ENCODE results near the gene SULT2B1.
A peak's percentile ranks its signal among the peaks of the same experiment; 100 is the strongest.

The SULT2B1 gene

GRCh38 chr19:48635263-48635965 lies 83.4 kb downstream of the SULT2B1 start:
- no peaks in the 10 kb centered on the region for H3K27me3 Mint-ChIP-seq
- H3K36me3 Mint-ChIP-seq, result no peaks in the 10 kb centered on the region
- H3K9me3 Mint-ChIP-seq (ENCODE audit: low read depth), result no peaks in the 10 kb centered on the region
- peak overlapping the region; percentile 87 for H3K27ac Mint-ChIP-seq
- peak overlapping the region; percentile 97 for H3K4me3 Mint-ChIP-seq
- peaks cover 59% of the 10 kb centered on the region for H3K4me1 Mint-ChIP-seq (ENCODE audit: low read depth)

GRCh38 chr19:48635966-48636858 lies 84.2 kb downstream of the SULT2B1 start:
- Mint-ChIP-seq H3K4me1 (ENCODE audit: low read depth) (peaks cover 60% of the 10 kb centered on the region), H3K4me3 (peak overlapping the region; percentile 97), H3K27me3 (no peaks in the 10 kb centered on the region), H3K27ac (peak overlapping the region; percentile 90), H3K9me3 (ENCODE audit: low read depth) (no peaks in the 10 kb centered on the region), H3K36me3 (no peaks in the 10 kb centered on the region)

GRCh38 chr19:48636859-48637448 lies 85.0 kb downstream of the SULT2B1 start, which contains the start of gene DBP:
Gene DBP, minus strand, starts transcription at chr19:48637379. Its CDS starts 385 bp downstream, at chr19:48636994.
- Mint-ChIP-seq H3K4me3 (peak within 1 kb of the TSS; percentile 97), H3K36me3 (no peaks in the 10 kb centered on the region), H3K9me3 (ENCODE audit: low read depth) (no peaks in the 10 kb centered on the region), H3K4me1 (ENCODE audit: low read depth) (peaks cover 56% of the 10 kb centered on the region), H3K27me3 (no peaks in the 10 kb centered on the region), H3K27ac (peak within 1 kb of the TSS; percentile 99)

GRCh38 chr19:48637449-48637947 lies 85.5 kb downstream of the SULT2B1 start:
- no peaks in the 10 kb centered on the region for H3K36me3 Mint-ChIP-seq

GRCh38 chr19:48637948-48638830 lies 86.2 kb downstream of the SULT2B1 start:
- Mint-ChIP-seq H3K27ac (peak overlapping the region; percentile 99), H3K36me3 (no peaks in the 10 kb centered on the region), H3K4me3 (peak overlapping the region; percentile 97), H3K27me3 (no peaks in the 10 kb centered on the region), H3K4me1 (ENCODE audit: low read depth) (peaks cover 47% of the 10 kb centered on the region), H3K9me3 (ENCODE audit: low read depth) (no peaks in the 10 kb centered on the region)

More at GRCh38 chr19:48637449-48637947, 85.5 kb downstream of the SULT2B1 start:
- peak overlapping the region; percentile 97 for H3K4me3 Mint-ChIP-seq
- H3K27ac Mint-ChIP-seq, result peak overlapping the region; percentile 99
- peaks cover 53% of the 10 kb centered on the region for H3K4me1 Mint-ChIP-seq (ENCODE audit: low read depth)
- no peaks in the 10 kb centered on the region for H3K27me3 Mint-ChIP-seq
- no peaks in the 10 kb centered on the region for H3K9me3 Mint-ChIP-seq (ENCODE audit: low read depth)

GRCh38 chr19:48638831-48639381 lies 86.9 kb downstream of the SULT2B1 start:
- H3K9me3 Mint-ChIP-seq (ENCODE audit: low read depth), result no peaks in the 10 kb centered on the region
- no peaks in the 10 kb centered on the region for H3K36me3 Mint-ChIP-seq
- H3K27ac Mint-ChIP-seq, result peak overlapping the region; percentile 99
- H3K27me3 Mint-ChIP-seq, result no peaks in the 10 kb centered on the region
- peaks cover 41% of the 10 kb centered on the region for H3K4me1 Mint-ChIP-seq (ENCODE audit: low read depth)
- H3K4me3 Mint-ChIP-seq, result peak overlapping the region; percentile 97

GRCh38 chr19:48639483-48640375 lies 87.8 kb downstream of the SULT2B1 start:
- peak overlapping the region; percentile 13 for H3K4me3 Mint-ChIP-seq
- H3K27ac Mint-ChIP-seq, result peak overlapping the region; percentile 50
- H3K9me3 Mint-ChIP-seq (ENCODE audit: low read depth), result no peaks in the 10 kb centered on the region
- H3K4me1 Mint-ChIP-seq (ENCODE audit: low read depth), result peaks cover 37% of the 10 kb centered on the region
- no peaks in the 10 kb centered on the region for H3K27me3 Mint-ChIP-seq
- no peaks in the 10 kb centered on the region for H3K36me3 Mint-ChIP-seq

- no peak overlapping the region for H3K4me3 Mint-ChIP-seq
- H3K36me3 Mint-ChIP-seq, result no peaks in the 10 kb centered on the region
- H3K4me1 Mint-ChIP-seq (ENCODE audit: low read depth), result peaks cover 39% of the 10 kb centered on the region
- H3K27me3 Mint-ChIP-seq, result no peaks in the 10 kb centered on the region
- peak overlapping the region; percentile 58 for H3K27ac Mint-ChIP-seq
- H3K9me3 Mint-ChIP-seq (ENCODE audit: low read depth), result no peaks in the 10 kb centered on the region
Measured at GRCh38 chr19:48641850-48642249, 89.9 kb downstream of the SULT2B1 start.

- no peak overlapping the region for H3K4me3 Mint-ChIP-seq
- H3K27ac Mint-ChIP-seq, result peak overlapping the region; percentile 61
- H3K27me3 Mint-ChIP-seq, result no peaks in the 10 kb centered on the region
- peaks cover 40% of the 10 kb centered on the region for H3K4me1 Mint-ChIP-seq (ENCODE audit: low read depth)
- H3K36me3 Mint-ChIP-seq, result no peaks in the 10 kb centered on the region
- no peaks in the 10 kb centered on the region for H3K9me3 Mint-ChIP-seq (ENCODE audit: low read depth)
Measured at GRCh38 chr19:48642862-48643261, 90.9 kb downstream of the SULT2B1 start.

GRCh38 chr19:48644355-48644754 lies 92.4 kb downstream of the SULT2B1 start:
- Mint-ChIP-seq H3K4me3 (peak overlapping the region; percentile 20), H3K4me1 (ENCODE audit: low read depth) (peaks cover 35% of the 10 kb centered on the region), H3K27ac (no peak overlapping the region)

GRCh38 chr19:48644839-48645619 lies 93.1 kb downstream of the SULT2B1 start:
- Mint-ChIP-seq H3K4me1 (ENCODE audit: low read depth) (peaks cover 35% of the 10 kb centered on the region), H3K9me3 (ENCODE audit: low read depth) (no peaks in the 10 kb centered on the region), H3K36me3 (no peaks in the 10 kb centered on the region), H3K27me3 (no peaks in the 10 kb centered on the region), H3K4me3 (peak overlapping the region; percentile 93), H3K27ac (peak overlapping the region; percentile 58)

More at GRCh38 chr19:48644355-48644754, 92.4 kb downstream of the SULT2B1 start:
- Mint-ChIP-seq H3K9me3 (ENCODE audit: low read depth) (no peaks in the 10 kb centered on the region), H3K36me3 (no peaks in the 10 kb centered on the region), H3K27me3 (no peaks in the 10 kb centered on the region)

- Mint-ChIP-seq H3K27me3 (no peaks in the 10 kb centered on the region), H3K36me3 (no peaks in the 10 kb centered on the region), H3K27ac (peak overlapping the region; percentile 90), H3K4me3 (peak overlapping the region; percentile 93), H3K4me1 (ENCODE audit: low read depth) (peaks cover 34% of the 10 kb centered on the region), H3K9me3 (ENCODE audit: low read depth) (no peaks in the 10 kb centered on the region)
Measured at GRCh38 chr19:48645620-48646000, 93.6 kb downstream of the SULT2B1 start.
